HG03342 (cell line): ENCODE data around the gene VWA2.

Source experiments
- ATAC-seq: cut with Tn5 transposase; IDR thresholded peaks from one replicate; pipeline ENCODE4 v1.9.1; 2021; ENCODE audit warnings: mild to moderate bottlenecking, moderate library complexity; ENCODE audit not compliant: unreplicated experiment

VWA2 gene

GRCh38 chr10:114239117-114239993, at the start of gene VWA2:
TSS of gene VWA2 (plus strand) at chr10:114239254. CDS start at chr10:114248714, 9,460 bp downstream.
- no peak for ATAC-seq

- no peak for ATAC-seq
Observed at GRCh38 chr10:114189700-114190099, 49.4 kb upstream of the VWA2 start.

- peak; percentile 93 for ATAC-seq
Observed at GRCh38 chr10:114195079-114195478, 44.0 kb upstream of the VWA2 start.

GRCh38 chr10:114199239-114199638, 39.8 kb upstream of the VWA2 start:
- no peak for ATAC-seq

- no peak for ATAC-seq
Observed at GRCh38 chr10:114202812-114203211, 36.2 kb upstream of the VWA2 start.

- ATAC-seq, result no peak
Observed at GRCh38 chr10:114206902-114207301, 32.2 kb upstream of the VWA2 start.

- no peak for ATAC-seq
Observed at GRCh38 chr10:114207349-114207748, 31.7 kb upstream of the VWA2 start.

GRCh38 chr10:114208351-114208750, 30.7 kb upstream of the VWA2 start:
- ATAC-seq, result no peak

GRCh38 chr10:114212153-114212552, 26.9 kb upstream of the VWA2 start:
- ATAC-seq, result no peak

- no peak for ATAC-seq
Observed at GRCh38 chr10:114215033-114215432, 24.0 kb upstream of the VWA2 start.

- no peak for ATAC-seq
Observed at GRCh38 chr10:114220281-114220680, 18.8 kb upstream of the VWA2 start.

- no peak for ATAC-seq
Observed at GRCh38 chr10:114221235-114221634, 17.8 kb upstream of the VWA2 start.

GRCh38 chr10:114223066-114223465, 16.0 kb upstream of the VWA2 start:
- no peak for ATAC-seq

- no peak for ATAC-seq
Observed at GRCh38 chr10:114228156-114228555, 10.9 kb upstream of the VWA2 start.

- ATAC-seq, result no peak
Observed at GRCh38 chr10:114232561-114233176, 6.4 kb upstream of the VWA2 start.

GRCh38 chr10:114233482-114233881, 5.6 kb upstream of the VWA2 start:
- ATAC-seq, result no peak

- ATAC-seq, result no peak
Observed at GRCh38 chr10:114234132-114234531, 4.9 kb upstream of the VWA2 start.

GRCh38 chr10:114239994-114240345, 916 bp downstream of the VWA2 start:
- no peak for ATAC-seq

- ATAC-seq, result no peak
Observed at GRCh38 chr10:114242235-114242634, 3.2 kb downstream of the VWA2 start.

- ATAC-seq, result no peak
Observed at GRCh38 chr10:114243661-114244060, 4.6 kb downstream of the VWA2 start.

- no peak for ATAC-seq
Observed at GRCh38 chr10:114244126-114244525, 5.1 kb downstream of the VWA2 start.

- ATAC-seq, result no peak
Observed at GRCh38 chr10:114245121-114245791, 6.2 kb downstream of the VWA2 start.
